Psoas muscle (tissue), 8 donors: ENCODE results near the gene ASIC3. TPM values are rescaled to one million over a fixed set of nuclear protein-coding genes. Genes with fewer than 3 reads are reported as not detected.
A peak's percentile ranks its signal among the peaks of the same experiment; 100 is the strongest.

Source experiments
- ATAC-seq, 4 donors: fragments of 200-7000 bp; cut with Tn5 transposase; one replicate each; pipeline ENCODE4 v1.9.1; 2020; ENCODE audit warnings: moderate library complexity in 3 of 4, mild to moderate bottlenecking in 2 of 4
- DNase-seq, 2 donors: peaks; one replicate each; pipeline ENCODE4 v3.0.0-alpha.2; 2020
- H3K27ac ChIP-seq: fragments of 200-600 bp; one replicate; pipeline ENCODE4 v1.8.0; 2022
- H3K27me3 ChIP-seq, 3 donors: fragments of 200-600 bp in 1 of 3; one replicate each; pipeline versions ENCODE4 v1.6.1 to v1.8.0; 2013 to 2022; ENCODE audit warnings: low read length in 2 of 3, mild to moderate bottlenecking in 2 of 3, moderate library complexity in 1 of 3; ENCODE audit not compliant: insufficient read depth in 3 of 3
- H3K36me3 ChIP-seq, 2 donors: fragments of 200-600 bp in 1 of 2; one replicate each; pipeline versions ENCODE4 v1.6.1 to v1.8.0; 2013 to 2022; ENCODE audit warnings: low read depth in 1 of 2, mild to moderate bottlenecking in 1 of 2, moderate library complexity in 1 of 2; ENCODE audit not compliant: insufficient read depth in 1 of 2
- H3K4me1 ChIP-seq: fragments of 200-600 bp; one replicate; pipeline ENCODE4 v1.8.0; 2022
- H3K4me3 ChIP-seq: fragments of 200-600 bp; one replicate; pipeline ENCODE4 v1.8.0; 2022; ENCODE audit warnings: mild to moderate bottlenecking
- H3K9me3 ChIP-seq: fragments of 200-600 bp; one replicate; pipeline ENCODE4 v1.8.0; 2022
- CTCF ChIP-seq: fragments of 200-600 bp; IDR thresholded peaks from one replicate; pipeline ENCODE4 v1.8.0; 2022; ENCODE audit warnings: antibody characterized with exemption
- WGBS, 3 donors: extraction: QIAGEN DNeasy Blood & Tissue Kit; methylation state at CpG; one replicate each; pipeline versions ENCODE4 v1.1.6 to v1.1.7; 2013; 5-methylcytosine and 5-hydroxymethylcytosine counted together
- intact Hi-C, 2 donors: fragments of 100-400 bp; cut with DNase I; formaldehyde crosslinking; loops; one replicate each; pipeline versions ENCODE4 v1.11.0 to v1.14.2; 2022
- polyA plus RNA-seq, 3 donors: library from polyadenylated mRNA; stranded (reverse); fragments of 200-250 nt; gene quantifications; one replicate each; pipeline ENCODE4 v1.2.3, GENCODE V29; 2013
- total RNA-seq, 4 donors: library from RNA; stranded (reverse); fragmentation: NEBNext Ultra II Directional in 2 of 4; extraction: Animal tissue kit (Norgen Biotek cat#: 25700) in 2 of 4; gene quantifications; one replicate each; pipeline versions ENCODE4 v1.2.1 to v1.2.4, GENCODE V29; 2021 to 2023
- donor health status: healthy with polysubstance abuse.
- donor health status: DM: no; HTN: no; CAD: no; lungs with moderate emphysema.
- donor health status: Bipolar disorder and iron deficiency.
- donor health status: healthy.
- donor health status: DM: yes; HTN: yes; CAD: no.
- donor health status: DM: no; HTN: no; CAD: no.
- donor health status: DM: no; HTN: no; CAD: no.
- donor health status: DM: yes; HTN: yes; CAD: no.

ASIC3 gene
- total and polyA plus RNA-seq, 7 donors = 1.8 to 6.2 (median 3.0) TPM

GRCh38 chr7:151081170-151082101 is 33.1 kb downstream of the ASIC3 start:
- Histone ChIP-seq H3K27ac (peak overlapping the region; percentile 89), H3K9me3 (no peaks in the 10 kb centered on the region), H3K27me3 (no peaks in the 10 kb centered on the region), H3K4me3 (peak overlapping the region; percentile 91), H3K4me1 (peaks cover 48% of the 10 kb centered on the region), H3K36me3 (peaks cover 0 to 16% of the 10 kb centered on the region in 2 donors)
- ATAC-seq (peak in 2 of 4 donors; percentile 2 to 10), DNase-seq (peak in 1 of 2 donors; percentile 57)
- no peak for TF ChIP-seq CTCF
- WGBS, 3 donors = 10 to 26% (median 15%) methylated on average over 49 to 64 of the region's 64 CpGs
- intact Hi-C loops = loop anchor here in 1 of 2 donors (1.0 kb wide), 1 partner anchor 22 kb away; the partner anchor contains the start of gene SLC4A2

- H3K27me3 ChIP-seq = no peaks in the 10 kb centered on the region
- H3K9me3 ChIP-seq = no peaks in the 10 kb centered on the region
- H3K36me3 ChIP-seq = peaks cover 0 to 7% of the 10 kb centered on the region in 2 donors
- peaks cover 48% of the 10 kb centered on the region for H3K4me1 ChIP-seq
- H3K4me3 ChIP-seq = peak overlapping the region; percentile 91
- TF ChIP-seq CTCF = no peak
- 51 to 62% (median 53%) methylated on average over 38 to 42 of the region's 42 CpGs for WGBS, 3 donors
- ATAC-seq (no peak), DNase-seq (peak in 1 of 2 donors; percentile 20)
- peak overlapping the region; percentile 89 for H3K27ac ChIP-seq
- intact Hi-C loops = loop anchor here in 1 of 2 donors (1.0 kb wide), 1 partner anchor 23 kb away; the partner anchor contains the start of gene SLC4A2
These were observed 34.1 kb downstream of the ASIC3 start for GRCh38 chr7:151082141-151083070.

- peak; percentile 34 to 52 (median 44) for ATAC-seq
- 0 to 1% (median 0%) methylated on average over 44 to 69 of the region's 69 CpGs for WGBS, 3 donors
- intact Hi-C loops = no loop called here
- peak within 1 kb of the TSS; percentile 89 for H3K27ac ChIP-seq
- peaks cover 53% of the 10 kb centered on the region for H3K4me1 ChIP-seq
- TF ChIP-seq CTCF = no peak
- no peaks in the 10 kb centered on the region for H3K36me3 ChIP-seq
- DNase-seq = peak; percentile 84 to 86
- peak within 1 kb of the TSS; percentile 91 for H3K4me3 ChIP-seq
- H3K27me3 ChIP-seq = no peaks in the 10 kb centered on the region
- H3K9me3 ChIP-seq = no peaks in the 10 kb centered on the region
These were observed 34.9 kb downstream of the ASIC3 start, which contains the start of gene TMUB1 for GRCh38 chr7:151083071-151083823. Gene TMUB1 (minus strand): TSS chr7:151083493. CDS start chr7:151082563, 930 bp downstream.

GRCh38 chr7:151083824-151084160 is 35.5 kb downstream of the ASIC3 start:
- H3K27ac ChIP-seq = peak overlapping the region; percentile 89
- intact Hi-C loops = no loop called here
- no peaks in the 10 kb centered on the region for H3K9me3 ChIP-seq

More at GRCh38 chr7:151083824-151084160, 35.5 kb downstream of the ASIC3 start:
- H3K36me3 ChIP-seq = no peaks in the 10 kb centered on the region
- no peaks in the 10 kb centered on the region for H3K27me3 ChIP-seq
- ATAC-seq (no peak), DNase-seq (no peak)
- H3K4me3 ChIP-seq = peak overlapping the region; percentile 91
- no peak for TF ChIP-seq CTCF
- peaks cover 52% of the 10 kb centered on the region for H3K4me1 ChIP-seq
- WGBS, 3 donors = 27 to 30% (median 28%) methylated on average over 3 of the region's 3 CpGs
